Measurements from ENCODE around the gene RELA. TPM values are rescaled to one million over a fixed set of nuclear protein-coding genes. Genes with fewer than 3 reads are reported as not detected.
"Not testable (repeated sequence)": the region's sequence is repeated elsewhere in the genome, so short reads cannot be mapped to it uniquely, and the experiment has no call there.

Gene RELA
- total RNA-seq, 1 donor from 2014 or later: 45.0 TPM

- intact Hi-C loops (cut with DNase I): no loop called here
- DNase-seq (ENCODE audit: low spot score): no peak
These were observed 17.6 kb upstream of the RELA start for GRCh38 chr11:65680192-65680743.

- no peak for DNase-seq (ENCODE audit: low spot score)
- intact Hi-C loops (cut with DNase I): no loop called here
These were observed 10.3 kb upstream of the RELA start for GRCh38 chr11:65672982-65673381.

GRCh38 chr11:65672180-65672860 lies 9.6 kb upstream of the RELA start:
- intact Hi-C loops (cut with DNase I): no loop called here
- no peak for DNase-seq (ENCODE audit: low spot score)

- intact Hi-C loops (cut with DNase I): loop anchor here (2.0 kb wide), 1 partner anchor 49 kb away; the partner anchor contains the start of genes MAP3K11 and PCNX3
- DNase-seq (ENCODE audit: low spot score): peak; percentile 87
These were observed 1.0 kb upstream of the RELA start for GRCh38 chr11:65663639-65664200.

- DNase-seq (ENCODE audit: low spot score): no peak
- intact Hi-C loops (cut with DNase I): loop anchor here (1.0 to 2.0 kb wide), 2 partner anchors 9 to 48 kb away; partner anchors contain the start of genes MAP3K11 and PCNX3
These were observed 393 bp downstream of the RELA start for GRCh38 chr11:65662247-65662798.

GRCh38 chr11:65661599-65662246 lies 993 bp downstream of the RELA start:
- intact Hi-C loops (cut with DNase I): loop anchor here (1.0 to 2.0 kb wide), 2 partner anchors 8 to 47 kb away; partner anchors contain the start of genes MAP3K11 and PCNX3

GRCh38 chr11:65660908-65661307 lies 1.8 kb downstream of the RELA start:
- DNase-seq (ENCODE audit: low spot score); intact Hi-C loops (cut with DNase I): not testable (repeated sequence)

More at GRCh38 chr11:65661599-65662246, 993 bp downstream of the RELA start:
- no peak for DNase-seq (ENCODE audit: low spot score)

- intact Hi-C loops (cut with DNase I): no loop called here
- no peak for DNase-seq (ENCODE audit: low spot score)
These were observed 2.7 kb downstream of the RELA start for GRCh38 chr11:65660038-65660437.

GRCh38 chr11:65658174-65659021 lies 4.3 kb downstream of the RELA start:
- intact Hi-C loops (cut with DNase I): no loop called here

GRCh38 chr11:65657426-65657825 lies 5.3 kb downstream of the RELA start:
- intact Hi-C loops (cut with DNase I): no loop called here
- DNase-seq (ENCODE audit: low spot score): no peak

More at GRCh38 chr11:65658174-65659021, 4.3 kb downstream of the RELA start:
- no peak for DNase-seq (ENCODE audit: low spot score)

GRCh38 chr11:65655570-65656332 lies 7.0 kb downstream of the RELA start:
- no peak for DNase-seq (ENCODE audit: low spot score)
- intact Hi-C loops (cut with DNase I): no loop called here

GRCh38 chr11:65654375-65655349 lies 8.1 kb downstream of the RELA start:
- DNase-seq (ENCODE audit: low spot score): no peak
- intact Hi-C loops (cut with DNase I): no loop called here

- no peak for DNase-seq (ENCODE audit: low spot score)
- intact Hi-C loops (cut with DNase I): loop anchor here (1.0 kb wide), 1 partner anchor 9 kb away; the partner anchor contains the start of gene RELA
These were observed 9.2 kb downstream of the RELA start for GRCh38 chr11:65653229-65654225.

GRCh38 chr11:65652511-65653228 lies 10.0 kb downstream of the RELA start:
- intact Hi-C loops (cut with DNase I): loop anchor here (1.0 kb wide), 1 partner anchor 10 kb away; the partner anchor contains the start of gene RELA
- DNase-seq (ENCODE audit: low spot score): peak; percentile 99
